HepG2 (cell line): ENCODE results near the gene SEC61A1. TPM values are rescaled to one million over a fixed set of nuclear protein-coding genes. Genes with fewer than 3 reads are reported as not detected.

Source experiments
- ATAC-seq: fragments of 200-7000 bp; cut with Tn5 transposase; 3 replicates; pipeline ENCODE4 v1.9.1; 2020; ENCODE audit warnings: mild to moderate bottlenecking, moderate library complexity
- BruUV-seq: library from RNA; stranded (reverse); fragments of 400-500 nt; replicated peaks from 2 replicates; lab custom pipeline; 2021; lab: Mats Ljungman, UMichigan
- CTCF ChIA-PET: fragments of 300-600 bp; formaldehyde crosslinking; extraction: SDS; loops from one replicate; lab custom pipeline; 2021; ENCODE audit warnings: low total read pairs, inconsistent platforms, low intra/inter-chr PET ratio; lab: Yijun Ruan, JAX
- POLR2A ChIA-PET: fragments of 350-600 bp; sonication (Branson Sonifier 250); formaldehyde crosslinking; loops from one replicate; lab custom pipeline; 2020; ENCODE audit warnings: antibody characterized with exemption, inconsistent platforms; lab: Yijun Ruan, JAX
- DNase-seq: peaks from one replicate; pipeline ENCODE4 v3.0.0-alpha.2; 2015; ENCODE audit warnings: low spot score
- FAIRE-seq: peaks from 3 replicates; lab custom pipeline; 2011; peaks lifted over from hg19 to GRCh38; lab: Jason Lieb, UNC
- H2AFZ ChIP-seq: one replicate; pipeline ENCODE4 v1.6.1; 2011; ENCODE audit warnings: low read length, inconsistent platforms
- H3K27ac ChIP-seq: fragments of 300-600 bp; 3 replicates; pipeline ENCODE4 v1.8.0; 2011; ENCODE audit warnings: mixed run types, mild to moderate bottlenecking, mixed read lengths, low read length, inconsistent platforms; ENCODE audit not compliant: insufficient read depth; ENCODE audit errors: extremely low read length
- H3K27me3 ChIP-seq, 2 experiments: fragments of 200-600 bp in 1 of 2; 2 replicates in 1 of 2; 3 replicates in 1 of 2; pipeline versions ENCODE4 v1.6.0 to v1.8.0; 2011; ENCODE audit warnings: low read length in 2 of 2, mild to moderate bottlenecking in 2 of 2, moderate library complexity in 2 of 2, inconsistent platforms in 1 of 2; ENCODE audit not compliant: insufficient read depth in 2 of 2, control insufficient read depth in 1 of 2
- H3K36me3 ChIP-seq, 2 experiments: fragments of 200-600 bp in 1 of 2; replicated peaks in 1 of 2; 2 replicates in 1 of 2; 3 replicates in 1 of 2; pipeline versions ENCODE4 v1.5.1 to v1.8.0; 2011; ENCODE audit warnings: low read length in 2 of 2, inconsistent platforms in 1 of 2; ENCODE audit not compliant: insufficient read depth in 2 of 2, control insufficient read depth in 1 of 2
- H3K4me1 ChIP-seq: 2 replicates; pipeline ENCODE4 v1.5.1; 2012; ENCODE audit warnings: low read length, inconsistent platforms; ENCODE audit not compliant: insufficient read depth
- H3K4me2 ChIP-seq: 2 replicates; pipeline ENCODE4 v1.6.0; 2011; ENCODE audit warnings: low read depth, low read length, inconsistent platforms
- H3K4me3 ChIP-seq, 3 experiments: fragments of 200-600 bp in 1 of 3; sonication (generic), shearing (Covaris generic) in 1 of 3; replicated peaks in 1 of 3; 2 replicates each; pipeline ENCODE4 v1.5.1; 2011 to 2016; ENCODE audit warnings: low read length in 3 of 3, inconsistent platforms in 2 of 3, low read depth in 2 of 3, mild to moderate bottlenecking in 2 of 3, control low read depth in 1 of 3, mixed read lengths in 1 of 3; ENCODE audit not compliant: insufficient read depth in 1 of 3
- H3K79me2 ChIP-seq: one replicate; pipeline ENCODE4 v1.6.1; 2011; ENCODE audit warnings: low read length, inconsistent platforms; ENCODE audit not compliant: insufficient read depth
- H3K9ac ChIP-seq: 2 replicates; pipeline ENCODE4 v1.6.0; 2011; ENCODE audit warnings: mild to moderate bottlenecking, low read depth, low read length, inconsistent platforms; ENCODE audit not compliant: insufficient read depth
- H3K9me3 ChIP-seq: 2 replicates; pipeline ENCODE4 v1.5.1; 2012; ENCODE audit warnings: mild to moderate bottlenecking, low read length
- H4K20me1 ChIP-seq: 2 replicates; pipeline ENCODE4 v1.6.0; 2011; ENCODE audit warnings: inconsistent platforms, mild to moderate bottlenecking, low read length, moderate library complexity; ENCODE audit not compliant: insufficient read depth
- BRCA1 ChIP-seq: sonication (generic); formaldehyde crosslinking; IDR thresholded peaks from 2 replicates; pipeline ENCODE4 v1.4.0; 2020; ENCODE audit warnings: missing genetic modification reagents
- SNAPC2 ChIP-seq: sonication (generic); formaldehyde crosslinking; IDR thresholded peaks from 2 replicates; pipeline ENCODE4 v1.8.1; 2022; ENCODE audit warnings: mild to moderate bottlenecking, missing genetic modification reagents
- WIZ ChIP-seq: sonication (generic); formaldehyde crosslinking; IDR thresholded peaks from 2 replicates; pipeline ENCODE4 v1.5.1; 2020; ENCODE audit warnings: mild to moderate bottlenecking, missing genetic modification reagents
- ZNF383 ChIP-seq: sonication (generic); formaldehyde crosslinking; IDR thresholded peaks from 2 replicates; pipeline ENCODE4 v1.4.0; 2020; ENCODE audit warnings: missing genetic modification reagents, mild to moderate bottlenecking, borderline replicate concordance
- ZSCAN29 ChIP-seq: sonication (generic); formaldehyde crosslinking; conservative IDR thresholded peaks from 2 replicates; pipeline ENCODE4 v1.4.0; 2020; ENCODE audit warnings: mild to moderate bottlenecking, missing genetic modification reagents
- WGBS: methylation state at CpG from one replicate; pipeline ENCODE4 v1.1.6; 2017; ENCODE audit warnings: low lambda C conversion rate; 5-methylcytosine and 5-hydroxymethylcytosine counted together
- in situ Hi-C: cut with HindIII; loops from 2 replicates; pipeline ENCODE4 v1.10.0; 2017; ENCODE audit warnings: low pct_unique_long_range_greater_than_20kb; ENCODE audit not compliant: extremely low pct_ligation_motif_present
- intact Hi-C: fragments of 100-400 bp; cut with micrococcal nuclease; formaldehyde crosslinking; loops from one replicate; pipeline ENCODE4 v1.10.0; 2022; ENCODE audit not compliant: unreplicated experiment
- polyA plus RNA-seq, 8 experiments: library from polyadenylated mRNA; depleted of rRNA in 3 of 8; stranded (reverse) in 7 of 8; unstranded in 1 of 8; fragments of >200 nt; fragmentation: Illumina TruSeq in 4 of 8; extraction: Trizol in 4 of 8; gene quantifications; 2 replicates each; pipeline versions ENCODE4 v1.2.1 to v1.2.3, GENCODE V29; 2011 to 2016; ENCODE audit warnings: low read depth in 4 of 8, missing spikeins in 1 of 8, mixed read lengths in 1 of 8; ENCODE audit not compliant: insufficient read depth in 1 of 8
- total RNA-seq, 5 experiments: library from RNA; depleted of rRNA; stranded (reverse); fragments of >200 nt; fragmentation: Illumina TruSeq; extraction: Trizol; gene quantifications; 2 replicates each; pipeline ENCODE4 v1.2.3, GENCODE V29; 2016; ENCODE audit warnings: low read depth in 1 of 5
- TF ChIP-seq, protein P1 (sequence below): IDR thresholded peaks from 2 replicates; pipeline ENCODE4 v1.6.1; 2012; ENCODE audit warnings: low read length, improper control_type of control experiment

SEC61A1 gene
- total and polyA plus RNA-seq, 2 of the 13 experiments (the other 11 are each of a cell fraction or from before 2014, with no cell fraction given) = 170 to 203 TPM

DNA sequence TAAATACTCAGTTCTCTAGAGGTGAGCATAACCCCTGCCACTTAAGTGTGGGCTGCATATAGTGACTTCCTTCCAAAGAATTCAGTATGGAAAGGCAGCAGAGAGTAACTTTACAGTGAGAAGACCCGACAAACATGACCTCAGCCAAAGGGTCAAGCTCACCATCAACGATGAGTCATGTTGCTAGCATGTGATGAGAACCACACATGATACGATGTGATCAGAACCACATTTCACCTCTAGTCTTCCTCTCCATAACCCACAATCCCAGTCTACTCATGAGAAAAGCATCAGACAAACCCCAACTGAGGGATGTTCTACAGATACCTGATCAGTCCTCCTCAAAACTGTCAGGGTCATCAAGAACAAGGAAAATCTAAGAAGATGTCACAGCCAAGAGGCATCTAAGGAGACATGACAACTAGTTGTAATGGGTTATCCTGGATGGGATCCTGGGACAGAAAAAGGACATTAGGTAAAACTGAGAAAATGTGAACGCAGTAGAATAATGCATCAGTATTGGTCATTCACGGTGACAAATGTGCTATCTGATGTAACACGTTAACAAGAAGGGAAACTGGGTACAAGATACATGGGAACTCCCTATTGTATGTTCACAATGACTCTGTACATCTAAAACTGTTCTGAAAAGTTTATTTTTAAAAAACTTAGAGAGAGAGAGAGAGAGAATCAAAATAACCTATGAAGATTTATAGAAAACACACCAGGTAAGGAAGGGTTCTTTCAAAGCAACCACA is 28.3 kb downstream of the SEC61A1 start (continued):
- TF ChIP-seq ZSCAN29 (CRISPR knock-in tag) = no peak
- no peak for TF ChIP-seq SNAPC2 (CRISPR knock-in tag)

DNA sequence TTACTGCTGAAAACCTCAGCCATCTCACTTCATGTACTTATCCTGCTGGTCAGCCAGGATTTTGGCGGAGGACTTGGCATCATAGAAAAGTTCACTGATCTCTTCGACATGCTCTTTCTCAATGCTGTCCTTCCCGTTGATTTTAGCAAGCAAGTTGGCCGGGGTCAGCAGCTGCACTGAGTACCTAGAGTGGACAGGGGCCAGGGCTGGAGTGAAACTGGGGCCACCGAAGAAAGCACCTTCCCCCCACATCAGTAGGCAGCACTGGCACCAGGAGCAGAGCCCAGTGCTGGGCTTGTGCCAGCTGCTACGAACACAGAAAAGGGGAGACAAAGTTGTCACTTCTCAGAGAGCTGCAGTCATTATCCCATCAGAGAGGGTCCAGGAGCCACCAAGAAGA is 29.0 kb downstream of the SEC61A1 start:
- H2AFZ ChIP-seq = no peak overlapping the region
- peaks cover 10% of the 10 kb centered on the region; the same call in 1 of the 2 replicates for H3K4me1 ChIP-seq
- H3K79me2 ChIP-seq = no peaks in the 10 kb centered on the region
- TF ChIP-seq, protein P1, sequence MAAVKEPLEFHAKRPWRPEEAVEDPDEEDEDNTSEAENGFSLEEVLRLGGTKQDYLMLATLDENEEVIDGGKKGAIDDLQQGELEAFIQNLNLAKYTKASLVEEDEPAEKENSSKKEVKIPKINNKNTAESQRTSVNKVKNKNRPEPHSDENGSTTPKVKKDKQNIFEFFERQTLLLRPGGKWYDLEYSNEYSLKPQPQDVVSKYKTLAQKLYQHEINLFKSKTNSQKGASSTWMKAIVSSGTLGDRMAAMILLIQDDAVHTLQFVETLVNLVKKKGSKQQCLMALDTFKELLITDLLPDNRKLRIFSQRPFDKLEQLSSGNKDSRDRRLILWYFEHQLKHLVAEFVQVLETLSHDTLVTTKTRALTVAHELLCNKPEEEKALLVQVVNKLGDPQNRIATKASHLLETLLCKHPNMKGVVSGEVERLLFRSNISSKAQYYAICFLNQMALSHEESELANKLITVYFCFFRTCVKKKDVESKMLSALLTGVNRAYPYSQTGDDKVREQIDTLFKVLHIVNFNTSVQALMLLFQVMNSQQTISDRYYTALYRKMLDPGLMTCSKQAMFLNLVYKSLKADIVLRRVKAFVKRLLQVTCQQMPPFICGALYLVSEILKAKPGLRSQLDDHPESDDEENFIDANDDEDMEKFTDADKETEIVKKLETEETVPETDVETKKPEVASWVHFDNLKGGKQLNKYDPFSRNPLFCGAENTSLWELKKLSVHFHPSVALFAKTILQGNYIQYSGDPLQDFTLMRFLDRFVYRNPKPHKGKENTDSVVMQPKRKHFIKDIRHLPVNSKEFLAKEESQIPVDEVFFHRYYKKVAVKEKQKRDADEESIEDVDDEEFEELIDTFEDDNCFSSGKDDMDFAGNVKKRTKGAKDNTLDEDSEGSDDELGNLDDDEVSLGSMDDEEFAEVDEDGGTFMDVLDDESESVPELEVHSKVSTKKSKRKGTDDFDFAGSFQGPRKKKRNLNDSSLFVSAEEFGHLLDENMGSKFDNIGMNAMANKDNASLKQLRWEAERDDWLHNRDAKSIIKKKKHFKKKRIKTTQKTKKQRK = no peak
- no peak for TF ChIP-seq ZNF383 (CRISPR knock-in tag)
- no peak for TF ChIP-seq BRCA1 (CRISPR knock-in tag)
- TF ChIP-seq WIZ (CRISPR knock-in tag) = no peak
- TF ChIP-seq, all 625 proteins: peak for 0
- intact Hi-C loops (no loop called here), in situ Hi-C loops (no loop called here)
- no peaks in the 10 kb centered on the region for H3K27me3 ChIP-seq
- ChIA-PET CTCF (no interaction called here), POLR2A (no interaction called here)
- no peak overlapping the region for H3K4me3 ChIP-seq
- WGBS = 90% methylated on average over 6 of the region's 6 CpGs
- FAIRE-seq (no peak), DNase-seq (no peak), ATAC-seq (no peak)
- H4K20me1 ChIP-seq = no peaks in the 10 kb centered on the region
- no peak overlapping the region for H3K27ac ChIP-seq
- H3K36me3 ChIP-seq = peaks cover 19 to 75% of the 10 kb centered on the region in 2 experiments
- no TSS peak for BruUV-seq
- H3K9ac ChIP-seq = no peak overlapping the region
- H3K4me2 ChIP-seq = no peak overlapping the region
- H3K9me3 ChIP-seq = no peaks in the 10 kb centered on the region
